ENCODE data around the gene EMC10.
"Not testable (repeated sequence)": the region's sequence is repeated elsewhere in the genome, so short reads cannot be mapped to it uniquely, and the experiment has no call there.

GRCh38 chr19:50473336-50473735, 3.0 kb upstream of the EMC10 start:
- TF ChIP-seq CTCF (IDR thresholded peaks at IDR 0.05; ENCODE audit: low read length); EZH2 (optimal IDR thresholded peaks at IDR 0.05; ENCODE audit: low read depth, low read length): not testable (repeated sequence)
